Suprapubic skin (tissue), 3 donors: ENCODE measurements around the gene SHROOM1.

ENCODE experiments used
- CTCF ChIP-seq, 2 donors: fragments of 200-600 bp in 1 of 2; fragments of 450-650 bp in 1 of 2; sonication (generic) in 1 of 2; IDR thresholded peaks; one replicate each; pipeline ENCODE4 v1.5.1; 2016 to 2019; ENCODE audit warnings: antibody characterized with exemption in 2 of 2, mild to moderate bottlenecking in 1 of 2, moderate library complexity in 1 of 2
- POLR2A ChIP-seq, 2 donors: fragments of 450-650 bp; IDR thresholded peaks; one replicate each; pipeline ENCODE4 v1.6.1; 2017; ENCODE audit warnings: antibody characterized with exemption in 2 of 2, mild to moderate bottlenecking in 2 of 2, moderate library complexity in 2 of 2

GRCh38 chr5:132853323-132853722 lies 22.9 kb upstream of the SHROOM1 start:
- no peak for TF ChIP-seq CTCF (IDR thresholded peaks at IDR 0.05)
- TF ChIP-seq POLR2A (IDR thresholded peaks at IDR 0.05), result no peak
